ENCODE data around the gene KEL. TPM values are rescaled to one million over a fixed set of nuclear protein-coding genes. Genes with fewer than 3 reads are reported as not detected.

The KEL gene
- total and polyA plus RNA-seq, 3 donors from 2014 or later: 52.1 to 124 (median 124) TPM

GRCh38 chr7:142933624-142934023 is 28.5 kb downstream of the KEL start, which contains the start of gene TRPV5:
Gene TRPV5, minus strand, starts transcription at chr7:142933746. Its CDS starts 287 bp downstream, at chr7:142933459.
- intact Hi-C loops (cut with DNase I; ENCODE audit: low total_unique reads): no loop called here
- Histone ChIP-seq H3K4me3 (no peak within 1 kb of the TSS), H3K27me3 (no peaks in the 10 kb centered on the region), H3K27ac (no peak within 1 kb of the TSS), H3K36me3 (ENCODE audit: low read depth, missing control alignments) (no peaks in the 10 kb centered on the region), H3K9me3 (no peaks in the 10 kb centered on the region), H3K4me1 (no peaks in the 10 kb centered on the region)
- no peak for DNase-seq
- no peak for TF ChIP-seq POLR2A (IDR thresholded peaks at IDR 0.05)
- WGBS, 2 donors: 77 to 80% methylated on average over 4 of the region's 4 CpGs

GRCh38 chr7:142933092-142933475 is 29.1 kb downstream of the KEL start:
- Histone ChIP-seq H3K4me3 (no peak overlapping the region), H3K9me3 (no peaks in the 10 kb centered on the region), H3K27me3 (no peaks in the 10 kb centered on the region), H3K36me3 (ENCODE audit: low read depth, missing control alignments) (no peaks in the 10 kb centered on the region), H3K27ac (no peak overlapping the region), H3K4me1 (no peaks in the 10 kb centered on the region)
- no peak for DNase-seq
- 90 to 91% methylated on average over 7 of the region's 7 CpGs for WGBS, 2 donors
- TF ChIP-seq CTCF (IDR thresholded peaks at IDR 0.05): no peak
- TF ChIP-seq POLR2A (IDR thresholded peaks at IDR 0.05): no peak
- intact Hi-C loops (cut with DNase I; ENCODE audit: low total_unique reads): no loop called here

DNA sequence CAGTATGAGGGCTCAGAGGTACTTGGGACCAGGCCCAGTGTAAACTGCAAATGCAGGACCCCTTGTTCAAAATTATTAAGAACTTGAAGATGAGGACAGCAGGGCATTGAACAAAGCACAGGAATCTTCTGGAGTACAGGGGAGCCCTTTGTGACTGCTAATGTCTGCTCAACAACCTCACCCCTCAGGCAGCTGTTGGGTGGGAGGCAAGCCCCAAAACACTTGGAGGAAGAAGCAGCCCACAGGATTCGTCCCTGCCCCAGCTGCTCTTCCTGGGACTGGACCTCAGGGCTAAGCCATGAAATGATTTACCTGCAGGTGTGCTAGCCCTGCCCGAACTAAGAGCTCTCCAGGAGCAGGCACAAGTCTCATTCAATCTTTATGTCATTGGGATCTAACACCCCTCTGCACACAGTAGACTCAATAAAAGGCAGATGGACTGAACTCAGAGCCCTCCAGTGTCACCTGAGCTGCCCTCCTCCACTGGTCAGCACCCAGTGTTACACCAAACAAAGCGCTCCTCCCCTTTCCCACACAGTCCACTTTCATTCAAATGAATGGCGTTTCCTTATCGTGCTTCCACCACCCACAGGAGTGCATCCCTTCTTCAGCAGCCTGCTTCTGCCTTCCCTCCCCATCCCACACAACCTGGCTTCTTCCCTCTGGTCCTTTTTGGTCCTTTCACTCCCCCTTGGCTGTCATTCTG is 29.6 kb downstream of the KEL start:
- TF ChIP-seq POLR2A (IDR thresholded peaks at IDR 0.05) (no peak), CTCF (IDR thresholded peaks at IDR 0.05) (no peak)
- no peaks in the 10 kb centered on the region for H3K27me3 ChIP-seq
- WGBS, 2 donors: 56 to 72% methylated on average over 5 of the region's 5 CpGs
- H3K4me1 ChIP-seq: no peaks in the 10 kb centered on the region
- H3K4me3 ChIP-seq: no peak overlapping the region
- intact Hi-C loops (cut with DNase I; ENCODE audit: low total_unique reads): no loop called here
- H3K9me3 ChIP-seq: no peaks in the 10 kb centered on the region
- H3K36me3 ChIP-seq (ENCODE audit: low read depth, missing control alignments): no peaks in the 10 kb centered on the region
- DNase-seq: no peak
- no peak overlapping the region for H3K27ac ChIP-seq

- Histone ChIP-seq H3K27ac (no peak overlapping the region), H3K27me3 (no peaks in the 10 kb centered on the region), H3K9me3 (no peaks in the 10 kb centered on the region), H3K4me1 (no peaks in the 10 kb centered on the region), H3K4me3 (no peak overlapping the region), H3K36me3 (ENCODE audit: low read depth, missing control alignments) (no peaks in the 10 kb centered on the region)
- TF ChIP-seq CTCF (IDR thresholded peaks at IDR 0.05): no peak
- TF ChIP-seq POLR2A (IDR thresholded peaks at IDR 0.05): no peak
- 93 to 94% methylated on average over 11 of the region's 11 CpGs for WGBS, 2 donors
- intact Hi-C loops (cut with DNase I; ENCODE audit: low total_unique reads): no loop called here
- DNase-seq: no peak
Observed at GRCh38 chr7:142930126-142930730, 31.9 kb downstream of the KEL start.

- Histone ChIP-seq H3K4me3 (no peak overlapping the region), H3K27ac (no peak overlapping the region), H3K27me3 (no peaks in the 10 kb centered on the region), H3K36me3 (ENCODE audit: low read depth, missing control alignments) (no peaks in the 10 kb centered on the region), H3K4me1 (no peaks in the 10 kb centered on the region), H3K9me3 (no peaks in the 10 kb centered on the region)
- 78 to 79% methylated on average over 8 of the region's 8 CpGs for WGBS, 2 donors
- no peak for DNase-seq
- TF ChIP-seq POLR2A (IDR thresholded peaks at IDR 0.05) (no peak), CTCF (IDR thresholded peaks at IDR 0.05) (no peak)
- intact Hi-C loops (cut with DNase I; ENCODE audit: low total_unique reads): no loop called here
Observed at GRCh38 chr7:142927949-142928348, 34.2 kb downstream of the KEL start.
